ENCODE measurements around the gene STATH.

GRCh38 chr4:70027011-70027410, 31.2 kb downstream of the STATH start:
- TF ChIP-seq POLR2A (IDR thresholded peaks at IDR 0.05; ENCODE audit: low read depth, low read length) = no peak
- TF ChIP-seq POLR2AphosphoS5 (IDR thresholded peaks at IDR 0.05; ENCODE audit: low read depth, low read length) = no peak
- no peak for TF ChIP-seq TAF1 (IDR thresholded peaks at IDR 0.05; ENCODE audit: borderline replicate concordance, low read depth, low read length)
